GM21825 (cell line): ENCODE results near the gene MFAP5.

Experiments used
- ATAC-seq: cut with Tn5 transposase; IDR thresholded peaks from one replicate; pipeline ENCODE4 v1.9.1; 2021; ENCODE audit warnings: mild to moderate bottlenecking, moderate library complexity; ENCODE audit not compliant: unreplicated experiment

Gene MFAP5

GRCh38 chr12:8662593-8662992 is at the start of gene MFAP5:
Gene MFAP5 (minus strand): TSS chr12:8662826. CDS start chr12:8662104, 722 bp downstream.
- no peak for ATAC-seq

- ATAC-seq: no peak
Measured at GRCh38 chr12:8709124-8709830, 46.7 kb upstream of the MFAP5 start.

GRCh38 chr12:8702159-8702558 is 39.5 kb upstream of the MFAP5 start:
- ATAC-seq: no peak

GRCh38 chr12:8701046-8701660 is 38.5 kb upstream of the MFAP5 start:
- ATAC-seq: no peak

DNA sequence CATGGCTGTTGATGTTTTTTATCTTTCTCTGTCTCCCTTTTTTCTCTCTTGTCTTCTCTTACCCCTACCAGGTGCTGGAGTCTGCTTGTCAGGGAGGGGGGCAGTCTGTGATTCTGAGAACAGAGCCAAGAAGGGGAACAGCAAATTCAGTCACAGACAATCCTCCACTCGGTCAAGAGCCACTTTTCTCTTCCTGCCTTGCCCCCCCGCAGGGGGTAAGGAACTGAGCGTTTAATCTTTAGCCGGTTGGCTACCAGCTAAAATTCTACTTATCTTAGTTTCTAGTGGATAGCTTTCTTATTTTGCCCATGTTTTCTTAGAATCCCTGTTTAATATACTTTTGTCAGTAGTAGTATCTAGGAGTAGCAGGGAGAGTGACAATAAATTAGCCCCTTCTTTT is 37.1 kb upstream of the MFAP5 start:
- no peak for ATAC-seq

GRCh38 chr12:8698879-8699278 is 36.3 kb upstream of the MFAP5 start:
- no peak for ATAC-seq

DNA sequence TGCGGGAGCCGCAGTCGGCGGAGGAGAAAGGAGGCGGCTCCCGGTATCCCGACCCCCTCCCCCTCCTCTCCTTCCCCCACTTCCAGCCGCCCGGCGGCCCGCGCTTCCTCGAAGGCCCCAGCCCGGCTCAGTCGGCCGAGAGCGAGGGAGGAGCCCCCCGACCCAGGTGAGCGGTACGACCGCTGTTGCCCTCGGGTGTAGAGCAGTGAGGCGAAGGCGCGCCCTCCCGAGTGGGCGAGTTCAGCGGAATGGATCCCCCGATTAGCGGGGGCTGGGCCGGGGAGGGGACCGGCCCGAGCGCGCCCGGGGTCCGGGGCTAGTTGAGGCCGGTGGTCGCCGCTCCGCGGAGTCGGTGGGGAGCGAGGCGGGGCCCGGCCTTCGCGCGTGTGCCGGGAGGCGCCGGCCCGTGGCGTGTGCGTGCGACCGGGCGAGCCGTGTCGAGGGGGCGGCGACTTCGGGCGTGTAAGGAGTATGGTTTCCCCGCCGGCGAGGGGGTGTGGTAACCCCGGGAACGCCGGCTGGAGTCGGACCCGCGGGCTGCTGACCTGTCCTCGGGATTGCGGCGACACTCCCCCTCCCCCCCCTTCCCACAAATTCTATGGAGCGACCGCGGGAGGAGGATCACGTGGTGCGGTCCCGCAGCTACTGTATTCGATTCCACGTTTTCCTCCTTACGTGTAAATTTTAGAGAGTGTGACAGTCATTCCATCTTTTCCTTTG is 35.7 kb upstream of the MFAP5 start:
- ATAC-seq: peak; percentile 13

- ATAC-seq: peak; percentile 90
Measured at GRCh38 chr12:8697476-8698131, 35.0 kb upstream of the MFAP5 start, which contains the start of gene RIMKLB. Gene RIMKLB (plus strand): TSS chr12:8697991. CDS start chr12:8713867, 15,876 bp downstream.

DNA sequence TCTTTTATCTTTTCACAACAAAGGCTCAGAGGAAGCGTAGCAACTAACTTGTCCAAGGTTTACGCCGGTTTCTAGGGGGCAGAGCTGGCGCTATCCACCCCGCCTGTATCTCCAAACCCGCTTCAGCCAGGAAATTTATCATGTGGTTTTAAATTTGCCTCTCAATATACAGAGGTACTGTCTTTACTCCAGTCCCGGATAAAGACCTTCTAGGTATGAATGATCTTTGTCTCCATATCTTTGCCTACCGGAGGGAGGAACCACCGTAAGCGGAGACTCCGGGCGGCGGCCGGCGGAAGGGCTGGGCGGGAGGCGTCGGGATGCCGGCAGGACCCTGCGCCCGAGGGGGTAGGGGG is 34.5 kb upstream of the MFAP5 start:
- peak; percentile 22 for ATAC-seq

GRCh38 chr12:8696442-8697090 is 33.9 kb upstream of the MFAP5 start:
- ATAC-seq: no peak

DNA sequence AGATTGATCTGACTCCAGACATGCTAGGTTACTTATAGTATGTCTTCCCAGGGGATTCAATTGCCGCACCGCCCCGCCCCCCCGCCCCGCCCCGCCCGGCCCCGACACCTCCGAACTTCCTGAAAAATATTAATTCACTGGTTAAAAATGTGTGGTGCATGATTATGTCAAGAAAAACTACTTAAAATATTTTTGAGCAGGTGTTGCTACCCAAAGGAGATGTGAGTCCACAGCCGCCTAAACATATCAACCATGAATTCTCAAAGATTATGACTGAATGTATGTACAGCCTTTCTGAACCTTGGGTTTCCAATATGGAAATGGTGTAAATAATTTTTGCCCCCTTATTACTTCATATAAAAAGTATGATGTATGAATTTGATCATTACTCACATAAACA is 32.5 kb upstream of the MFAP5 start:
- no peak for ATAC-seq

DNA sequence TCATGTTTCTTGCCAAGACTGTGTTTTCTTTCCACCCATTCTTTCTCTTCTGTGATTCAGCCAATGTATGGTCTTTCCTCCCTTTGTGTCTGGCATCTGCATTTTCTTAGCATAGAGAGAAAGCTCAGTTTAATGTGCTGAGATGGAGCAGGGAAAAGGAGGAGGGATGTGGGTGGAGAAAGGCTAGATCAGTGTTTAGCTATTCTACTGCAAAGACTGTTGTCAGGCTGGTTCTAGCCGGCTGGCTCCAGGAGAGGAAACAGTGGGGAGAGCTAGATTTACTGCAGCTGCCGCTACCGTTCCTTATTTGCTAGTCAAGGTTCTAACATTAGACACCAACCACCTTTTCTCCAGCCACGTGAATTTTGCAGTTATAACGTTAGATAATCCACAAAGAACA is 29.9 kb upstream of the MFAP5 start:
- ATAC-seq: no peak

DNA sequence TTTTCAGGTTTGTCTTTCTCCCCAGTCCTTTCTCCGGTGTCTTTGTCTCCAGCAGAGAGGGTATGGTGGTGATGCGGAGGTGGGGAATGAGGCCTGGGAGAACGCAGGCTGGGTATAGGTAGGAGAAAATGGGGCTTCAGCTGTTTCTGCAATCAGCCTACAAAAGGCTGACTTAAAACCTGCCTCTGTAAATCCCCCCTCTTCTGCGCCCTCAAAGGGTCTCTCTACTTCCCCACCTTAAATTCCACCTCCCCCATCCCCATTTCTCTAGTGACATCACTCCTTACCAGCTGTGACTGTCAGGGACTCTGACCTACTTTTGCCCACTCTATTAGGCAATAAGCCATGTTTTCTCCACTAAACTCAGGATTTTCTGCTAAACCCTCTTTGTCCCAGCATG is 27.1 kb upstream of the MFAP5 start:
- no peak for ATAC-seq

- ATAC-seq: no peak
Measured at GRCh38 chr12:8687846-8688601, 25.4 kb upstream of the MFAP5 start.

DNA sequence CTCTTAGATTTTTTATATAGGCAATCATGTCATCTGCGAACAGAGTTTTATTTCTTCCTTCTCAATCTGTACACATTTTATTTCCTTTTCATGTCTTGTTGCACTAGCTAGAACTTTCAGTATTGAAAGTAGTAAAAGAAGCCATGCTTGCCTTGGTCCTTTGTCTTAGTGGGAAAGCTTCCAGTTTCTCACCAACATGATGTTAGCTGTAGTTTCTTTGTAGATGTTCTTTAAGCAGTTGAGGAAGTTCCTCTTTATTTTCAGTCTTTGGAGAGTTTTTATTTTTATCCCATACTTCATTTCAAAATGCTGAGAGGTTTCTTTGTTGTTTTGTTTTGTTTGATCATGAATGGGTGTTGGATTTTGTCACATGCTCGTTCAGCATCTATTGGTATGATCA is 22.4 kb upstream of the MFAP5 start:
- no peak for ATAC-seq

DNA sequence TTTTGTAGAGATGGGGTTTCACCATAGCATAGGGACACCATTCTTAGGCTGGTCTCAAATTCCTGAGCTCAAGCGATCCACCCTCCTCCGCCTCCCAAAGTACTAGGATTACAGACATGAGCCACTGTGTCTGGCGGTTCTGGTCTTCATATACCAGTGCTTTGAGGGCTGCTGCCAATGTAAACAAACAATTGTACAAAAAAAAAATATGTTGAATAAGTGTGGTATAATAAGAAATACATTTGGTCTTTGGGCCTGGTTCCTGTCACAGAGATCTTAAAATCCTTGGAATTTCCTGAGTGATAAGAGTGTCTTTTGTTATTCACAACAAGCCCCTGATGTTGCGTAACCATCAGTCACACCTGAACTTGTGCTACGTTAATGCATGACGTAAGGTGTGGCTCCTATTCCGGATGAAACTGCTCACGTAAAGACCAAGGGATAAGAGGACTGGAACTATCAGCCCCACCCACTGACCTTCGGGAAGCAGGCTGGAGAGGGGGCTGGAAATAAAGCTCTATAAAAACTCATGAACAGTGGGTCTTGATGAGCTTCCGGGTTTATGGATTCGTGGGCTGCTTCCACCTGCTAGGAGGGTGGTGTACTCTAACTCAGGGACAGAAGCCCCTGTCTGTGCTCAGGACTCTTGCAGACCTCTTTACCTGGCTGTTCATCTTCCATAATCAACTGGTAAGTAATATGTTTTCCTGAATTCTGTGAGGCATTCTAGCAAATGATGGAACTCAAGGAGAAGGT is 18.7 kb upstream of the MFAP5 start:
- no peak for ATAC-seq

DNA sequence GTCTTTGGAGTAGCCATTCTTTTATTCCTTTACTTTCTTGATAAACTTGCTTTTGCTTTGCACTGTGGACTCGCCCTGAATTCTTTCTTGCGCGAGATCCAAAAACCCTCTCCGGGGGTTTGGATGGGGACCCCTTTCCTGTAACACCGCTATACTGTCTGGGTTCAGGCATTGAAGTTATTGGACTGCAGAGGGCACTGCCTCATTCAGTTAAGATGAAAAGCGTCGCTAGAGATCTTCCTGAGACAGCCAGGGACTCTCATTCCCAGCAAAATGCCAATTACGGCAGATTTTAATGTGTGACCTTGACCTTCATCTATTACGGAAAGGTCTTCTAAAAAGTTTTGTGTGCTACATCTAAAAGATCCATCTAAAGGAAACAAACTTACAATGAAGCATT is 17.9 kb upstream of the MFAP5 start:
- no peak for ATAC-seq

DNA sequence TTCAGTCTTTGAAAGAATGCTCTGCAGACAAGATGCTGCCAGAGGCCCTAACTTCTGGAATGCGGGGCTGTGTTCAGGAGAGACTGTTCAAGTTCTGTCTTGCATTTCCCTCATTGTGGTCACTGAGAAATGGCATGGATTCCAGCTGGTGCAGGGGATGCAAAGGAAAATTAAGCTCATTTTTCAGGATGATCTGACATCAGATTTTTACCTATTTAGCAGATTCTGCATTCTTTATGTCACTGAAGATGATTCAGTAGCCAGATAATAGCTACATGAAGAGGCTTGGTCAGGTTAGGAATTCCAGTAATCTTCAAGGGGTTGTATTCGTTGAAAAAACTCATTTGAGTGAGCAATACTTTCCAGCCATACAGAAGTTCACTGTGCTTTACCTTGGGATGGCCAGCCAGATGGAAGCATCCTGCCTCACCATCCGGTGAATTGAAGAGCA is 16.1 kb upstream of the MFAP5 start:
- no peak for ATAC-seq

DNA sequence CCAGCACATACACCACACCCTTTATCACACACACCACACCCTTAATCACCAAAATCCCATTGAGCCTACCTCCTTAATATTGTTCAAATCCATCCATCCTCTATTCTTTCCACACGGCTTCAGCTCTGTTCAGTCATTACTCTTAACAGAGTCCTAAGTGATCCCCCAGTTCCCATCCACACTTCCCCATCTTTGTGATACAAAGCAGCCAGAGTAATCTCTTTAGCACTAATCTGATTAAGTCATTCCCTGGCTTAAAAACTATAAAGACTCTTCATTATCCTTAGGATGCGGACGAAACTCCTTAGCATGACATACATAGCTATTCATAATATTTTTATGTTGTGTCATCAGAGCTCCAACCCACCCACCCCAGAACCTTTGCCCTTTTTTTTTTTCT is 14.7 kb upstream of the MFAP5 start:
- ATAC-seq: no peak

DNA sequence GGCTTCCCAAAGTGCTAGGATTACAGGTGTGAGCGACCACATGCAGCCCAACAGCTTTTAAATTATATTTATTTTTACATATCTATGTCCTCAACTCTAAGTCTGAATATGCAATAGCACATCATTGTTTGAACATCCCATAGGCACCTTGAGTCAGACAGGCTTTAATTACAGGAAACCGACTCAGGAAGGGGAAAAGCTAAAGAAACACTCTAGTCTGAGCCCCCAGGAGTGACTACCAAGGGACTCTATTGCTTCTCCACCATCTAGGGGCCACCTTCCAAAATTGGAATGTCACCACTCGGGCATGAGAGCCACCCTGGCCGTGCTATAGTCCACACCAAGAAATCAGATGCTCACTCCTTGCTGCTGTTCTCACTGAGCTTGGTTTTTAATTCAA is 14.0 kb upstream of the MFAP5 start:
- ATAC-seq: no peak
